ENCODE results near the gene CEP170B.

- no peak for TF ChIP-seq POLR2AphosphoS5 (IDR thresholded peaks at IDR 0.05; ENCODE audit: low read depth)
- TF ChIP-seq CTCF (IDR thresholded peaks at IDR 0.05; ENCODE audit: insufficient read depth, low read length): no peak
These were observed 69.0 kb downstream of the CEP170B start for GRCh38 chr14:104933746-104934733.
